Fibroblast of lung (primary cell): Measurements from ENCODE around the gene NOD1.

Experiments used
- CTCF ChIP-seq, 2 donors: IDR thresholded peaks in 1 of 2; conservative IDR thresholded peaks in 1 of 2; 1 replicate in 1 of 2; 2 replicates in 1 of 2; pipeline ENCODE4 v1.5.1; 2011 to 2012; ENCODE audit warnings: low read length in 2 of 2, control low read depth in 1 of 2, inconsistent platforms in 1 of 2, low read depth in 1 of 2, mild to moderate bottlenecking in 1 of 2
- EZH2 ChIP-seq: IDR thresholded peaks from 2 replicates; pipeline ENCODE4 v1.5.1; 2012; ENCODE audit warnings: low read length, control low read depth, mild to moderate bottlenecking; ENCODE audit errors: missing control alignments

GRCh38 chr7:30436518-30436917 lies 42.1 kb downstream of the NOD1 start:
- no peak for TF ChIP-seq EZH2
- TF ChIP-seq CTCF (conservative IDR thresholded peaks at IDR 0.05 in 1 of 2, IDR thresholded peaks at IDR 0.05 in 1 of 2; ENCODE audit: low read depth in 1 of 2, low read length in 2 of 2) = no peak
